Measurements from ENCODE around the gene PCDHGA3.
A peak's percentile ranks its signal among the peaks of the same experiment; 100 is the strongest.

- TF ChIP-seq CTCF (IDR thresholded peaks at IDR 0.05), result peak in 3 of 6 experiments; percentile 13 to 45 (median 17)
- TF ChIP-seq POLR2A (IDR thresholded peaks at IDR 0.05), result no peak
Observed at GRCh38 chr5:141354900-141355469, 11.4 kb downstream of the PCDHGA3 start, which contains the start of gene PCDHGA4.
